Hematopoietic multipotent progenitor cell treated with erythropoietin and hydrocortisone succinate and interleukin-3 and kit ligand, for 6 days (in vitro differentiated cells): ENCODE data around the gene KNOP1.
"Not testable (repeated sequence)": the region's sequence is repeated elsewhere in the genome, so short reads cannot be mapped to it uniquely, and the experiment has no call there.

Experiments used
- DNase-seq: peaks from one replicate; pipeline ENCODE4 v3.0.0-alpha.2; 2015

KNOP1 gene

GRCh38 chr16:19679281-19679680 lies 38.7 kb downstream of the KNOP1 start:
- DNase-seq: not testable (repeated sequence)

GRCh38 chr16:19678804-19679203 lies 39.2 kb downstream of the KNOP1 start:
- DNase-seq: no peak

- DNase-seq: no peak
These were observed 40.6 kb downstream of the KNOP1 start for GRCh38 chr16:19677402-19677801.

- no peak for DNase-seq
These were observed 43.5 kb downstream of the KNOP1 start for GRCh38 chr16:19674485-19674884.

GRCh38 chr16:19672378-19672777 lies 45.6 kb downstream of the KNOP1 start:
- DNase-seq: no peak

GRCh38 chr16:19666477-19666876 lies 51.5 kb downstream of the KNOP1 start:
- DNase-seq: no peak

GRCh38 chr16:19665313-19665712 lies 52.7 kb downstream of the KNOP1 start:
- not testable (repeated sequence) for DNase-seq

- DNase-seq: no peak
These were observed 53.9 kb downstream of the KNOP1 start for GRCh38 chr16:19664166-19664565.

GRCh38 chr16:19662351-19662750 lies 55.7 kb downstream of the KNOP1 start:
- no peak for DNase-seq

- no peak for DNase-seq
These were observed 57.6 kb downstream of the KNOP1 start for GRCh38 chr16:19660432-19660831.

- DNase-seq: no peak
These were observed 58.5 kb downstream of the KNOP1 start for GRCh38 chr16:19659554-19659953.

- DNase-seq: no peak
These were observed 60.2 kb downstream of the KNOP1 start for GRCh38 chr16:19657831-19658230.

- no peak for DNase-seq
These were observed 62.7 kb downstream of the KNOP1 start for GRCh38 chr16:19655242-19655777.

- no peak for DNase-seq
These were observed 63.9 kb downstream of the KNOP1 start for GRCh38 chr16:19654147-19654546.
